Endothelial cell of umbilical vein (primary cell): ENCODE data around the gene LEAP2. TPM values are rescaled to one million over a fixed set of nuclear protein-coding genes. Genes with fewer than 3 reads are reported as not detected.

Experiments
- BruUV-seq: library from RNA; stranded (reverse); fragments of 400-500 nt; replicated peaks from 2 replicates; lab custom pipeline; 2021; lab: Mats Ljungman, UMichigan
- CTCF ChIA-PET: fragments of 300-600, 350-600 bp; sonication (Branson Sonifier 250); formaldehyde crosslinking; loops from one replicate; lab custom pipeline; 2021; ENCODE audit warnings: antibody characterized with exemption, inconsistent platforms; lab: Charles Lee
- POLR2A ChIA-PET: fragments of 300-600, 350-600 bp; sonication (Branson Sonifier 250); formaldehyde crosslinking; loops from one replicate; lab custom pipeline; 2021; ENCODE audit warnings: antibody characterized with exemption, inconsistent platforms; lab: Charles Lee
- DNase-seq: peaks from one replicate; pipeline ENCODE4 v3.0.0-alpha.2; 2011; ENCODE audit warnings: low read depth, low spot score
- FAIRE-seq: peaks from 2 replicates; lab custom pipeline; 2011; peaks lifted over from hg19 to GRCh38; lab: Jason Lieb, UNC
- H2AFZ ChIP-seq: 2 replicates; pipeline ENCODE4 v1.6.0; 2012; ENCODE audit warnings: low read depth, low read length, control low read depth, inconsistent platforms
- H3K27ac ChIP-seq: 2 replicates; pipeline ENCODE4 v1.5.1; 2011; ENCODE audit warnings: low read depth, mild to moderate bottlenecking, control low read depth, low read length, moderate library complexity; ENCODE audit not compliant: insufficient read depth
- H3K27me3 ChIP-seq, 2 experiments: 2 replicates each; pipeline versions ENCODE4 v1.6.0 to v1.6.1; 2011; ENCODE audit warnings: low read length in 2 of 2, mixed read lengths in 1 of 2; ENCODE audit not compliant: control insufficient read depth in 2 of 2, insufficient read depth in 2 of 2
- H3K36me3 ChIP-seq, 2 experiments: 2 replicates in 1 of 2; 3 replicates in 1 of 2; pipeline ENCODE4 v1.5.1; 2011; ENCODE audit warnings: low read length in 2 of 2, mild to moderate bottlenecking in 1 of 2, moderate library complexity in 1 of 2; ENCODE audit not compliant: control insufficient read depth in 2 of 2, insufficient read depth in 2 of 2; ENCODE audit errors: extremely low read depth in 1 of 2
- H3K4me1 ChIP-seq: 3 replicates; pipeline ENCODE4 v1.5.1; 2011; ENCODE audit warnings: mild to moderate bottlenecking, low read length; ENCODE audit not compliant: control insufficient read depth, insufficient read depth; ENCODE audit errors: extremely low read depth
- H3K4me2 ChIP-seq: 2 replicates; pipeline ENCODE4 v1.6.1; 2011; ENCODE audit warnings: low read length, control low read depth, mixed read lengths; ENCODE audit not compliant: insufficient read depth
- H3K4me3 ChIP-seq, 3 experiments: fragments of 200-600 bp in 1 of 3; sonication (generic), shearing (Covaris generic) in 1 of 3; replicated peaks in 1 of 3; 2 replicates each; pipeline ENCODE4 v1.5.1; 2011 to 2016; ENCODE audit warnings: control low read depth in 3 of 3, low read length in 3 of 3, mild to moderate bottlenecking in 2 of 3, inconsistent platforms in 1 of 3, low read depth in 1 of 3, moderate library complexity in 1 of 3; ENCODE audit not compliant: insufficient read depth in 1 of 3
- H3K79me2 ChIP-seq: 2 replicates; pipeline ENCODE4 v1.6.0; 2012; ENCODE audit warnings: low read length, inconsistent platforms; ENCODE audit not compliant: control insufficient read depth, insufficient read depth
- H3K9ac ChIP-seq: replicated peaks from 2 replicates; pipeline ENCODE3; 2011; ENCODE audit warnings: low read length, control low read depth; ENCODE audit not compliant: insufficient read depth; ENCODE audit errors: extremely low read depth
- H3K9me1 ChIP-seq: replicated peaks from 3 replicates; pipeline ENCODE4 v1.6.0; 2011; ENCODE audit warnings: mild to moderate bottlenecking, low read length; ENCODE audit not compliant: control insufficient read depth, insufficient read depth; ENCODE audit errors: extremely low read depth
- H3K9me3 ChIP-seq: replicated peaks from 2 replicates; pipeline ENCODE4 v1.5.1; 2012; ENCODE audit warnings: low read length, inconsistent platforms; ENCODE audit not compliant: control insufficient read depth, insufficient read depth
- H4K20me1 ChIP-seq: replicated peaks from 2 replicates; pipeline ENCODE3; 2011; ENCODE audit warnings: mild to moderate bottlenecking, low read length; ENCODE audit not compliant: control insufficient read depth, insufficient read depth; ENCODE audit errors: extremely low read depth
- EZH2 ChIP-seq: IDR thresholded peaks from 2 replicates; pipeline ENCODE4 v1.6.1; 2012; ENCODE audit warnings: borderline replicate concordance, low read depth, mild to moderate bottlenecking, moderate library complexity, low read length, inconsistent platforms; ENCODE audit not compliant: severe bottlenecking
- FOS ChIP-seq: IDR thresholded peaks from 2 replicates; pipeline ENCODE4 v1.6.1; 2011; ENCODE audit warnings: mild to moderate bottlenecking, low read length, moderate library complexity, borderline replicate concordance; ENCODE audit not compliant: insufficient read depth
- GATA2 ChIP-seq: IDR thresholded peaks from 2 replicates; pipeline ENCODE4 v1.7.0; 2011; ENCODE audit warnings: low read depth, mild to moderate bottlenecking, moderate library complexity, mixed read lengths, low read length; ENCODE audit not compliant: insufficient read length, insufficient read depth
- JUN ChIP-seq: IDR thresholded peaks from 2 replicates; pipeline ENCODE4 v1.6.1; 2011; ENCODE audit warnings: borderline replicate concordance, low read depth; ENCODE audit not compliant: insufficient read length, insufficient read depth
- MAX ChIP-seq: IDR thresholded peaks from 2 replicates; pipeline ENCODE4 v1.6.1; 2011; ENCODE audit not compliant: insufficient read depth, insufficient read length
- MYC ChIP-seq: IDR thresholded peaks from one replicate; pipeline ENCODE4 v1.6.1; 2011; ENCODE audit warnings: mild to moderate bottlenecking, low read depth, low read length
- POLR2A ChIP-seq: IDR thresholded peaks from 2 replicates; pipeline ENCODE4 v1.6.1; 2012; ENCODE audit warnings: low read depth, mild to moderate bottlenecking, control low read depth, low read length
- POLR2AphosphoS5 ChIP-seq: IDR thresholded peaks from 2 replicates; pipeline ENCODE4 v1.6.1; 2012; ENCODE audit warnings: low read depth, mild to moderate bottlenecking, control low read depth, low read length, moderate library complexity; ENCODE audit not compliant: insufficient read depth
- dilution Hi-C: fragments of 300-500 bp; cut with MboI; formaldehyde crosslinking; loops from one replicate; pipeline ENCODE4 v1.15.0; 2019; ENCODE audit warnings: low sequenced_read_pairs; ENCODE audit not compliant: extremely low pct_ligation_motif_present
- intact Hi-C: fragments of 100-400 bp; cut with micrococcal nuclease; formaldehyde crosslinking; loops from one replicate; pipeline ENCODE4 v1.10.0; 2022
- polyA plus RNA-seq, 4 experiments: library from polyadenylated mRNA; depleted of rRNA in 3 of 4; stranded (reverse) in 3 of 4; unstranded in 1 of 4; fragments of >200 nt; gene quantifications; 2 replicates each; pipeline versions ENCODE4 v1.2.1 to v1.2.3, GENCODE V29; 2011 to 2012; ENCODE audit warnings: missing spikeins in 1 of 4
- total RNA-seq: library from RNA; stranded (reverse); gene quantifications from 2 replicates; pipeline ENCODE4 v1.2.3, GENCODE V29; 2021
- TF ChIP-seq, protein P1 (sequence below), 2 donors: IDR thresholded peaks; 1 replicate in 1 of 2; 2 replicates in 1 of 2; pipeline ENCODE4 v1.5.1; 2011; ENCODE audit warnings: low read length in 2 of 2, mild to moderate bottlenecking in 2 of 2, moderate library complexity in 2 of 2, control low read depth in 1 of 2, inconsistent platforms in 1 of 2, low read depth in 1 of 2; ENCODE audit not compliant: insufficient read depth in 1 of 2; ENCODE audit errors: extremely low read depth in 1 of 2

LEAP2 gene
- total and polyA plus RNA-seq, 2 donors (not counting 3 experiments of a cell fraction or from before 2014, with no cell fraction given): 0.37 to 0.40 TPM

DNA sequence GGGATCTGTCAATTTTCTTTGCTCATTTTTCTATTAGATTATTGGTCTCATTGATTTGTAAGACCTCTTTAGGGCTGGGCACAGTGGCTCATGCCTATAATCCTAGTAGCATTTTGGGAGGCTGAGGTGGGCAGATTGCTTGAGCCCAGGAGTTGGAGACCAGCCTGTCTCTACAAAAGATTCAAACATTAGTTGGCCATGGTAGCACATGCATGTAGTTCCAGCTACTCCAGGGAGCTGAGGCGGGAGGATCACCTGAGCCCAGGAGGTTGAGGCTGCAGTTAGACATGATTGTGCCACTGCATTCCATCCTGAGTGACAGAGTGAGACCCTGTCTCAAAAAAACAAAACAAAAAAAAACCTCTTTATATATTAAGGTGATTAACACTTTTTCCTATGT lies 36.6 kb upstream of the LEAP2 start:
- no peaks in the 10 kb centered on the region for H3K9me1 ChIP-seq
- peaks cover 22% of the 10 kb centered on the region for H3K4me1 ChIP-seq
- no peaks in the 10 kb centered on the region for H3K9me3 ChIP-seq
- H3K4me2 ChIP-seq: no peak overlapping the region
- no peak overlapping the region for H3K4me3 ChIP-seq
- BruUV-seq: no TSS peak
- ChIA-PET CTCF (no interaction called here), POLR2A (no interaction called here)
- no peaks in the 10 kb centered on the region for H3K79me2 ChIP-seq
- dilution Hi-C loops: no loop called here
- H3K36me3 ChIP-seq: no peaks in the 10 kb centered on the region
- H4K20me1 ChIP-seq: no peaks in the 10 kb centered on the region
- no peak overlapping the region for H2AFZ ChIP-seq
- DNase-seq (no peak), FAIRE-seq (no peak)
- H3K9ac ChIP-seq: no peak overlapping the region
- intact Hi-C loops: no loop called here
- TF ChIP-seq MYC (no peak), FOS (no peak), POLR2AphosphoS5 (no peak), GATA2 (no peak), JUN (no peak), EZH2 (no peak), MAX (no peak), POLR2A (no peak)
- TF ChIP-seq, protein P1, sequence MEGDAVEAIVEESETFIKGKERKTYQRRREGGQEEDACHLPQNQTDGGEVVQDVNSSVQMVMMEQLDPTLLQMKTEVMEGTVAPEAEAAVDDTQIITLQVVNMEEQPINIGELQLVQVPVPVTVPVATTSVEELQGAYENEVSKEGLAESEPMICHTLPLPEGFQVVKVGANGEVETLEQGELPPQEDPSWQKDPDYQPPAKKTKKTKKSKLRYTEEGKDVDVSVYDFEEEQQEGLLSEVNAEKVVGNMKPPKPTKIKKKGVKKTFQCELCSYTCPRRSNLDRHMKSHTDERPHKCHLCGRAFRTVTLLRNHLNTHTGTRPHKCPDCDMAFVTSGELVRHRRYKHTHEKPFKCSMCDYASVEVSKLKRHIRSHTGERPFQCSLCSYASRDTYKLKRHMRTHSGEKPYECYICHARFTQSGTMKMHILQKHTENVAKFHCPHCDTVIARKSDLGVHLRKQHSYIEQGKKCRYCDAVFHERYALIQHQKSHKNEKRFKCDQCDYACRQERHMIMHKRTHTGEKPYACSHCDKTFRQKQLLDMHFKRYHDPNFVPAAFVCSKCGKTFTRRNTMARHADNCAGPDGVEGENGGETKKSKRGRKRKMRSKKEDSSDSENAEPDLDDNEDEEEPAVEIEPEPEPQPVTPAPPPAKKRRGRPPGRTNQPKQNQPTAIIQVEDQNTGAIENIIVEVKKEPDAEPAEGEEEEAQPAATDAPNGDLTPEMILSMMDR (IDR thresholded peaks at IDR 0.05; ENCODE audit: extremely low read depth in 1 of 2, insufficient read depth in 1 of 2, low read depth in 1 of 2, low read length in 2 of 2): no peak
- H3K27me3 ChIP-seq: no peaks in the 10 kb centered on the region
- H3K27ac ChIP-seq: no peak overlapping the region
